ENCODE results near the gene ZFAND3. TPM values are rescaled to one million over a fixed set of nuclear protein-coding genes. Genes with fewer than 3 reads are reported as not detected.

Gene ZFAND3
- total and polyA plus RNA-seq, 2 donors (not counting 3 experiments of a cell fraction or from before 2014, with no cell fraction given) = 15.4 to 54.2 TPM

- dilution Hi-C loops (cut with MboI; ENCODE audit: extremely low pct_ligation_motif_present, low sequenced_read_pairs) (no loop called here), intact Hi-C loops (cut with micrococcal nuclease) (no loop called here)
- Histone ChIP-seq H3K27me3 (ENCODE audit: control insufficient read depth in 2 of 2, insufficient read depth in 2 of 2, low read length in 2 of 2) (no peaks in the 10 kb centered on the region), H3K9ac (replicated peaks; ENCODE audit: extremely low read depth, insufficient read depth, low read length) (no peak overlapping the region), H4K20me1 (replicated peaks; ENCODE audit: control insufficient read depth, extremely low read depth, insufficient read depth, low read length) (peaks cover 25% of the 10 kb centered on the region), H3K4me3 (replicated peaks in 1 of 3; ENCODE audit: insufficient read depth in 1 of 3, low read depth in 1 of 3, low read length in 3 of 3) (no peak overlapping the region), H3K36me3 (ENCODE audit: control insufficient read depth in 2 of 2, extremely low read depth in 1 of 2, insufficient read depth in 2 of 2, low read length in 2 of 2) (no peaks in the 10 kb centered on the region), H3K4me1 (ENCODE audit: control insufficient read depth, extremely low read depth, insufficient read depth, low read length) (peaks cover 3% of the 10 kb centered on the region), H3K27ac (ENCODE audit: insufficient read depth, low read depth, low read length) (no peak overlapping the region), H3K9me1 (replicated peaks; ENCODE audit: control insufficient read depth, extremely low read depth, insufficient read depth, low read length) (no peaks in the 10 kb centered on the region), H3K9me3 (replicated peaks; ENCODE audit: control insufficient read depth, insufficient read depth, low read length) (no peaks in the 10 kb centered on the region), H2AFZ (ENCODE audit: low read depth, low read length) (no peak overlapping the region), H3K4me2 (ENCODE audit: insufficient read depth, low read length) (no peak overlapping the region), H3K79me2 (ENCODE audit: control insufficient read depth, insufficient read depth, low read length) (peaks cover 89% of the 10 kb centered on the region)
- FAIRE-seq (no peak), DNase-seq (ENCODE audit: low read depth, low spot score) (no peak)
- TF ChIP-seq JUN (IDR thresholded peaks at IDR 0.05; ENCODE audit: borderline replicate concordance, insufficient read depth, insufficient read length, low read depth) = no peak
- TF ChIP-seq FOS (IDR thresholded peaks at IDR 0.05; ENCODE audit: borderline replicate concordance, insufficient read depth, low read length) = no peak
- TF ChIP-seq POLR2A (IDR thresholded peaks at IDR 0.05; ENCODE audit: low read depth, low read length) = no peak
- no peak for TF ChIP-seq POLR2AphosphoS5 (IDR thresholded peaks at IDR 0.05; ENCODE audit: insufficient read depth, low read depth, low read length)
- TF ChIP-seq GATA2 (IDR thresholded peaks at IDR 0.05; ENCODE audit: insufficient read depth, insufficient read length, low read depth, low read length) = no peak
- BruUV-seq (replicated peaks) = no TSS peak
- ChIA-PET POLR2A (no interaction called here), CTCF (interaction anchor here (1.4 to 1.5 kb wide), 2 partner anchors 224 to 552 kb away, joined by 3 read pairs; no protein-coding TSS in a partner anchor)
These were observed 122.3 kb downstream of the ZFAND3 start for GRCh38 chr6:37941871-37942270.

- H3K27ac ChIP-seq (ENCODE audit: insufficient read depth, low read depth, low read length) = no peak overlapping the region
- no peaks in the 10 kb centered on the region for H3K36me3 ChIP-seq (ENCODE audit: control insufficient read depth in 2 of 2, extremely low read depth in 1 of 2, insufficient read depth in 2 of 2, low read length in 2 of 2)
- H3K4me1 ChIP-seq (ENCODE audit: control insufficient read depth, extremely low read depth, insufficient read depth, low read length) = no peaks in the 10 kb centered on the region
- ChIA-PET POLR2A (interaction anchor here (0.6 kb wide), 1 partner anchor 13 kb away, joined by 3 read pairs; no protein-coding TSS in a partner anchor), CTCF (no interaction called here)
- H2AFZ ChIP-seq (ENCODE audit: low read depth, low read length) = no peak overlapping the region
- H3K9me1 ChIP-seq (replicated peaks; ENCODE audit: control insufficient read depth, extremely low read depth, insufficient read depth, low read length) = no peaks in the 10 kb centered on the region
- no peak for DNase-seq (ENCODE audit: low read depth, low spot score)
- no peak for FAIRE-seq
- TF ChIP-seq GATA2 (IDR thresholded peaks at IDR 0.05; ENCODE audit: insufficient read depth, insufficient read length, low read depth, low read length) = no peak
- no peak for TF ChIP-seq JUN (IDR thresholded peaks at IDR 0.05; ENCODE audit: borderline replicate concordance, insufficient read depth, insufficient read length, low read depth)
- TF ChIP-seq EZH2 (IDR thresholded peaks at IDR 0.05; ENCODE audit: borderline replicate concordance, low read depth, low read length, severe bottlenecking) = no peak
- no peak for TF ChIP-seq CTCF (IDR thresholded peaks at IDR 0.05; ENCODE audit: extremely low read depth in 1 of 2, insufficient read depth in 1 of 2, low read depth in 1 of 2, low read length in 2 of 2)
- no peak for TF ChIP-seq MYC (IDR thresholded peaks at IDR 0.05; ENCODE audit: low read depth, low read length)
- TF ChIP-seq FOS (IDR thresholded peaks at IDR 0.05; ENCODE audit: borderline replicate concordance, insufficient read depth, low read length) = no peak
- no peak for TF ChIP-seq POLR2A (IDR thresholded peaks at IDR 0.05; ENCODE audit: low read depth, low read length)
- no peak for TF ChIP-seq POLR2AphosphoS5 (IDR thresholded peaks at IDR 0.05; ENCODE audit: insufficient read depth, low read depth, low read length)
- TF ChIP-seq MAX (IDR thresholded peaks at IDR 0.05; ENCODE audit: insufficient read depth, insufficient read length) = no peak
- no peak overlapping the region for H3K4me2 ChIP-seq (ENCODE audit: insufficient read depth, low read length)
- peaks cover 90% of the 10 kb centered on the region for H3K79me2 ChIP-seq (ENCODE audit: control insufficient read depth, insufficient read depth, low read length)
- no peak overlapping the region for H3K4me3 ChIP-seq (replicated peaks in 1 of 3; ENCODE audit: insufficient read depth in 1 of 3, low read depth in 1 of 3, low read length in 3 of 3)
- H3K9me3 ChIP-seq (replicated peaks; ENCODE audit: control insufficient read depth, insufficient read depth, low read length) = no peaks in the 10 kb centered on the region
- peaks cover 25% of the 10 kb centered on the region for H4K20me1 ChIP-seq (replicated peaks; ENCODE audit: control insufficient read depth, extremely low read depth, insufficient read depth, low read length)
- dilution Hi-C loops (cut with MboI; ENCODE audit: extremely low pct_ligation_motif_present, low sequenced_read_pairs) (no loop called here), intact Hi-C loops (cut with micrococcal nuclease) (no loop called here)
- no TSS peak for BruUV-seq (replicated peaks)
- H3K9ac ChIP-seq (replicated peaks; ENCODE audit: extremely low read depth, insufficient read depth, low read length) = no peak overlapping the region
- no peaks in the 10 kb centered on the region for H3K27me3 ChIP-seq (ENCODE audit: control insufficient read depth in 2 of 2, insufficient read depth in 2 of 2, low read length in 2 of 2)
These were observed 123.3 kb downstream of the ZFAND3 start for GRCh38 chr6:37942606-37943376.
